SU-DHL-6 (cell line): ENCODE measurements around the gene CYTH4.

Experiments used
- H2AFZ ChIP-seq: fragments of 200-600 bp; sonication (generic); 2 replicates; pipeline ENCODE4 v1.6.1; 2014; ENCODE audit warnings: low read depth, mild to moderate bottlenecking, moderate library complexity, mixed read lengths, antibody characterized with exemption, low read length; ENCODE audit not compliant: severe bottlenecking
- H3F3A ChIP-seq: fragments of 200-600 bp; shearing (Covaris generic); 2 replicates; pipeline ENCODE4 v1.6.0; 2016; ENCODE audit warnings: antibody characterized with exemption, mild to moderate bottlenecking; ENCODE audit not compliant: insufficient read depth
- H3K27ac ChIP-seq: fragments of 200-600 bp; sonication (generic); 2 replicates; pipeline ENCODE4 v1.5.1; 2016; ENCODE audit warnings: low read depth, mild to moderate bottlenecking, low read length, moderate library complexity, mixed read lengths
- H3K27me3 ChIP-seq: fragments of 200-600 bp; sonication (generic), shearing (Covaris generic); 2 replicates; pipeline ENCODE4 v1.6.0; 2014; ENCODE audit warnings: mild to moderate bottlenecking, low read length
- H3K36me3 ChIP-seq: fragments of 200-600 bp; sonication (generic); 2 replicates; pipeline ENCODE4 v1.6.1; 2014; ENCODE audit warnings: mild to moderate bottlenecking, low read length, mixed read lengths
- H3K4me2 ChIP-seq: fragments of 300-600, 200-600 bp; shearing (Covaris generic), sonication (generic); 2 replicates; pipeline ENCODE4 v1.6.0; 2014; ENCODE audit warnings: low read length, low read depth, mild to moderate bottlenecking; ENCODE audit not compliant: poor library complexity, severe bottlenecking
- H3K4me3 ChIP-seq: fragments of 200-600 bp; sonication (generic); 2 replicates; pipeline ENCODE4 v1.5.1; 2014; ENCODE audit warnings: antibody characterized with exemption, low read length, mild to moderate bottlenecking, mixed read lengths; ENCODE audit not compliant: insufficient read depth, poor library complexity, severe bottlenecking
- H3K79me2 ChIP-seq: fragments of 200-600 bp; sonication (generic); 2 replicates; pipeline ENCODE4 v1.6.1; 2014; ENCODE audit warnings: mild to moderate bottlenecking, low read length, moderate library complexity; ENCODE audit not compliant: insufficient read depth
- H3K9ac ChIP-seq: fragments of 200-600 bp; sonication (generic); 2 replicates; pipeline ENCODE4 v1.7.0; 2014; ENCODE audit warnings: mild to moderate bottlenecking, low read length
- H3K9me2 ChIP-seq: fragments of 200-600 bp; sonication (generic); replicated peaks from 2 replicates; pipeline ENCODE4 v1.6.1; 2014; ENCODE audit warnings: low read length; ENCODE audit not compliant: insufficient read depth
- H3K9me3 ChIP-seq: fragments of 200-600 bp; sonication (generic); 2 replicates; pipeline ENCODE4 v1.6.1; 2014; ENCODE audit warnings: low read length, mixed read lengths; ENCODE audit not compliant: insufficient read depth
- H4K20me1 ChIP-seq: fragments of 200-600 bp; sonication (generic); 2 replicates; pipeline ENCODE4 v1.6.1; 2014; ENCODE audit warnings: low read depth, mild to moderate bottlenecking, antibody characterized with exemption, low read length, moderate library complexity, mixed read lengths
- CTCF ChIP-seq: fragments of 200-600 bp; sonication (generic); IDR thresholded peaks from one replicate; pipeline ENCODE4 v1.5.1; 2017; ENCODE audit warnings: antibody characterized with exemption, mild to moderate bottlenecking, low read length, moderate library complexity; ENCODE audit not compliant: insufficient read depth, poor library complexity, severe bottlenecking
- EZH2phosphoT487 ChIP-seq: fragments of 200-600 bp; sonication (generic), shearing (Covaris generic); conservative IDR thresholded peaks from 2 replicates; pipeline ENCODE4 v1.6.1; 2018; ENCODE audit warnings: mild to moderate bottlenecking, antibody characterized with exemption, low read length, moderate library complexity, mixed read lengths

Gene CYTH4

GRCh38 chr22:37289156-37289735, 6.9 kb downstream of the CYTH4 start:
- no peak overlapping the region for H3K27ac ChIP-seq
- no peaks in the 10 kb centered on the region for H4K20me1 ChIP-seq
- no peaks in the 10 kb centered on the region for H3K79me2 ChIP-seq
- no peaks in the 10 kb centered on the region for H3K36me3 ChIP-seq
- TF ChIP-seq CTCF (no peak), EZH2phosphoT487 (no peak)
- no peak overlapping the region for H2AFZ ChIP-seq
- H3K4me3 ChIP-seq, result no peak overlapping the region
- no peak overlapping the region for H3K9ac ChIP-seq
- H3K9me3 ChIP-seq, result 0 out of 2 replicates have a peak, but pooled peaks cover 6% of the 10 kb centered on the region
- no peak overlapping the region for H3K4me2 ChIP-seq
- no peaks in the 10 kb centered on the region for H3K27me3 ChIP-seq
- peaks cover 19% of the 10 kb centered on the region for H3F3A ChIP-seq
- H3K9me2 ChIP-seq, result no peaks in the 10 kb centered on the region

GRCh38 chr22:37290737-37291136, 8.4 kb downstream of the CYTH4 start:
- Histone ChIP-seq H3K4me2 (no peak overlapping the region), H2AFZ (no peak overlapping the region), H3K9ac (no peak overlapping the region), H3K9me3 (0 out of 2 replicates have a peak, but pooled peaks cover 6% of the 10 kb centered on the region), H3F3A (0 out of 2 replicates have a peak, but pooled peaks cover 5% of the 10 kb centered on the region), H3K27me3 (no peaks in the 10 kb centered on the region), H3K79me2 (no peaks in the 10 kb centered on the region), H3K9me2 (no peaks in the 10 kb centered on the region), H3K27ac (no peak overlapping the region), H4K20me1 (no peaks in the 10 kb centered on the region), H3K4me3 (no peak overlapping the region), H3K36me3 (no peaks in the 10 kb centered on the region)
- TF ChIP-seq EZH2phosphoT487, result no peak
- TF ChIP-seq CTCF, result no peak

GRCh38 chr22:37291559-37292298, 9.4 kb downstream of the CYTH4 start:
- Histone ChIP-seq H3K36me3 (no peaks in the 10 kb centered on the region), H3K27ac (no peak overlapping the region), H3K9me3 (0 out of 2 replicates have a peak, but pooled peaks cover 6% of the 10 kb centered on the region), H2AFZ (no peak overlapping the region), H3K79me2 (no peaks in the 10 kb centered on the region), H3K4me2 (no peak overlapping the region), H4K20me1 (no peaks in the 10 kb centered on the region), H3K9ac (no peak overlapping the region), H3K27me3 (no peaks in the 10 kb centered on the region), H3K4me3 (no peak overlapping the region), H3F3A (no peaks in the 10 kb centered on the region), H3K9me2 (no peaks in the 10 kb centered on the region)
- TF ChIP-seq CTCF (no peak), EZH2phosphoT487 (no peak)
